ENCODE data around the gene NTM.

DNA sequence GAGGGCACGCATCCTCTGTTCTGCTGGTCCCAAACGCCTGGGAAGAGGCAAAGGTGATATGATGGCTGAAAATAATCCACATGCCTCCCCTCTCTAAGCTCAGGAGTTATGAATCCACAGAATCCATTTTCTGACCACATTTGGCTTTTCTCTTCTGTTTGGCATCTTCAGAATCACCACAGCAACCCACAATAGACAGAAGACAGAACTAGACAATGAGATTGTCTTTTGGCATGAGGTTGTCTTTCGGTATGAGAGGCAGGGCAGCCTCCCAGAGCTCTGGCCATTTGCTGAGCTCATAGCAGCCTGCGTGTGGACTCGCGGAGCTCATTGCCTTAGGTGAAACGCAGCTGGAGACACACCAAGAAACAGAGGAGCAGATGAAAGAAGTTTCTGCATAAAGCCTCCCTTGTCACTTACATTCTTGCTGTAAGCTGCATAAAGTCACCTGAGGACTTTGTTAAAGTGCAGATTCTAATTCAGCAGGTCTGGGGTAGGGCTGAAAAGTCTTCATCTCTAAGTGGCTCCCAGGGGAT lies 868.0 kb downstream of the NTM start:
- TF ChIP-seq, protein P1, sequence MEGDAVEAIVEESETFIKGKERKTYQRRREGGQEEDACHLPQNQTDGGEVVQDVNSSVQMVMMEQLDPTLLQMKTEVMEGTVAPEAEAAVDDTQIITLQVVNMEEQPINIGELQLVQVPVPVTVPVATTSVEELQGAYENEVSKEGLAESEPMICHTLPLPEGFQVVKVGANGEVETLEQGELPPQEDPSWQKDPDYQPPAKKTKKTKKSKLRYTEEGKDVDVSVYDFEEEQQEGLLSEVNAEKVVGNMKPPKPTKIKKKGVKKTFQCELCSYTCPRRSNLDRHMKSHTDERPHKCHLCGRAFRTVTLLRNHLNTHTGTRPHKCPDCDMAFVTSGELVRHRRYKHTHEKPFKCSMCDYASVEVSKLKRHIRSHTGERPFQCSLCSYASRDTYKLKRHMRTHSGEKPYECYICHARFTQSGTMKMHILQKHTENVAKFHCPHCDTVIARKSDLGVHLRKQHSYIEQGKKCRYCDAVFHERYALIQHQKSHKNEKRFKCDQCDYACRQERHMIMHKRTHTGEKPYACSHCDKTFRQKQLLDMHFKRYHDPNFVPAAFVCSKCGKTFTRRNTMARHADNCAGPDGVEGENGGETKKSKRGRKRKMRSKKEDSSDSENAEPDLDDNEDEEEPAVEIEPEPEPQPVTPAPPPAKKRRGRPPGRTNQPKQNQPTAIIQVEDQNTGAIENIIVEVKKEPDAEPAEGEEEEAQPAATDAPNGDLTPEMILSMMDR (IDR thresholded peaks at IDR 0.05; ENCODE audit: low read length), result no peak
- no peak for TF ChIP-seq EZH2 (IDR thresholded peaks at IDR 0.05; ENCODE audit: borderline replicate concordance, low read length)

Measured in OCI-LY1 (cell line).